Adrenal gland (tissue), 5 donors: ENCODE measurements around the gene CCDC38.

Experiments
- POLR2A ChIP-seq, 2 donors: fragments of 450-650 bp; IDR thresholded peaks; one replicate each; pipeline ENCODE4 v1.6.1; 2017; ENCODE audit warnings: antibody characterized with exemption in 2 of 2, mild to moderate bottlenecking in 2 of 2, moderate library complexity in 1 of 2
- TF ChIP-seq, protein P1 (sequence below), 6 experiments: fragments of 450-650 bp in 4 of 6; fragments of 200-600 bp in 2 of 6; sonication (generic) in 1 of 6; IDR thresholded peaks; 1 replicate in 5 of 6; 2 replicates in 1 of 6; pipeline versions ENCODE4 v1.5.1 to v1.8.0; 2016 to 2021; ENCODE audit warnings: antibody characterized with exemption in 6 of 6, mild to moderate bottlenecking in 2 of 6, moderate library complexity in 1 of 6
- donor health status: DM: no; HTN: no; CAD: no.

DNA sequence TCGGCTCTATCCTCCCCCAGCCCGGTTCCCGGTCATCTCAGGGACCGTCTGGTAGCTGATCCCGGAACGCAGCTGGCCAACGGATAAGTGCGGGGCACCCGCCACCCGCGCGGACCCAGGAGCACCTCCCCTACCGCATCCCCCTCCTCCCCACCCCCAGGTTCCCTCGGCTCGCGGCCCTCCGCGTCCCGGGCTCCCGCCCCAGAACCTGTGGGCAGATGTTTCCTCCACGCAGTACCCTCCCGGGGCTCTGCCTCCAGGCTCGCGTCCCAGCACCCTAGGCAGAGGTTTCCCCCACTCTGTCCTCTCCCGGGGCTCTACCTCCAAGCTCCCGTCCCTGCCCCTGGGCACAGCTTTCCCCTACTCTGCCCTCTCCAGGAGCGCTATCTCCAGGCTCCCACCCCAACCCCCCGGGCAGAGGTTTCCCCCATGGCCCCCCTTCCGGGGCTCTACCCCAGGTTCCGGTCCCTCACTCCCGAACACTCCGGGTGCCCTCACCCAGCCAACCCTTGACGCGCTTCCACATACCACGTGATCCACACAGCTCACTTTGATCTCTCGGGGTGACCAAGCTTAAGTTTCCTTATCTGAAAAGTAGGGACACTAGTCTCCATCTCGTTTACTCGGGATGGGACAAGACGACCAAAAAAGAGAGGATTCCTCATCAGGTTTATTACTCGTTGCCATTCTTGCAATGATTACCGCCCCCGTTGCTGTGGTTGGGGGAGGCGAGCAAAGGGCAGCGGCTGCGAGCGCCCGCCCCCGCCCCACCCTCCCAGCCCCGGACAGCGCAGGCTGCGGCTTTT, at the start of gene CCDC38:
- TF ChIP-seq, protein P1, sequence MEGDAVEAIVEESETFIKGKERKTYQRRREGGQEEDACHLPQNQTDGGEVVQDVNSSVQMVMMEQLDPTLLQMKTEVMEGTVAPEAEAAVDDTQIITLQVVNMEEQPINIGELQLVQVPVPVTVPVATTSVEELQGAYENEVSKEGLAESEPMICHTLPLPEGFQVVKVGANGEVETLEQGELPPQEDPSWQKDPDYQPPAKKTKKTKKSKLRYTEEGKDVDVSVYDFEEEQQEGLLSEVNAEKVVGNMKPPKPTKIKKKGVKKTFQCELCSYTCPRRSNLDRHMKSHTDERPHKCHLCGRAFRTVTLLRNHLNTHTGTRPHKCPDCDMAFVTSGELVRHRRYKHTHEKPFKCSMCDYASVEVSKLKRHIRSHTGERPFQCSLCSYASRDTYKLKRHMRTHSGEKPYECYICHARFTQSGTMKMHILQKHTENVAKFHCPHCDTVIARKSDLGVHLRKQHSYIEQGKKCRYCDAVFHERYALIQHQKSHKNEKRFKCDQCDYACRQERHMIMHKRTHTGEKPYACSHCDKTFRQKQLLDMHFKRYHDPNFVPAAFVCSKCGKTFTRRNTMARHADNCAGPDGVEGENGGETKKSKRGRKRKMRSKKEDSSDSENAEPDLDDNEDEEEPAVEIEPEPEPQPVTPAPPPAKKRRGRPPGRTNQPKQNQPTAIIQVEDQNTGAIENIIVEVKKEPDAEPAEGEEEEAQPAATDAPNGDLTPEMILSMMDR (IDR thresholded peaks at IDR 0.05), result no peak
- TF ChIP-seq POLR2A (IDR thresholded peaks at IDR 0.05), result peak; percentile 38 to 61
